Erythroblast (primary cell): ENCODE data around the gene SCN5A.
"Not testable (repeated sequence)": the region's sequence is repeated elsewhere in the genome, so short reads cannot be mapped to it uniquely, and the experiment has no call there.

Source experiments
- DNase-seq, 2 experiments: peaks; one replicate each; lab custom pipeline; 2025; lab: John Stamatoyannopoulos, UW
- GATA1 ChIP-seq: IDR thresholded peaks from 2 replicates; pipeline ENCODE4 v1.6.1; 2011; ENCODE audit warnings: low read depth, mild to moderate bottlenecking, control low read depth, low read length, moderate library complexity
- POLR2A ChIP-seq: IDR thresholded peaks from 2 replicates; pipeline ENCODE4 v1.6.1; 2011; ENCODE audit warnings: mild to moderate bottlenecking, low read length

SCN5A gene

DNA sequence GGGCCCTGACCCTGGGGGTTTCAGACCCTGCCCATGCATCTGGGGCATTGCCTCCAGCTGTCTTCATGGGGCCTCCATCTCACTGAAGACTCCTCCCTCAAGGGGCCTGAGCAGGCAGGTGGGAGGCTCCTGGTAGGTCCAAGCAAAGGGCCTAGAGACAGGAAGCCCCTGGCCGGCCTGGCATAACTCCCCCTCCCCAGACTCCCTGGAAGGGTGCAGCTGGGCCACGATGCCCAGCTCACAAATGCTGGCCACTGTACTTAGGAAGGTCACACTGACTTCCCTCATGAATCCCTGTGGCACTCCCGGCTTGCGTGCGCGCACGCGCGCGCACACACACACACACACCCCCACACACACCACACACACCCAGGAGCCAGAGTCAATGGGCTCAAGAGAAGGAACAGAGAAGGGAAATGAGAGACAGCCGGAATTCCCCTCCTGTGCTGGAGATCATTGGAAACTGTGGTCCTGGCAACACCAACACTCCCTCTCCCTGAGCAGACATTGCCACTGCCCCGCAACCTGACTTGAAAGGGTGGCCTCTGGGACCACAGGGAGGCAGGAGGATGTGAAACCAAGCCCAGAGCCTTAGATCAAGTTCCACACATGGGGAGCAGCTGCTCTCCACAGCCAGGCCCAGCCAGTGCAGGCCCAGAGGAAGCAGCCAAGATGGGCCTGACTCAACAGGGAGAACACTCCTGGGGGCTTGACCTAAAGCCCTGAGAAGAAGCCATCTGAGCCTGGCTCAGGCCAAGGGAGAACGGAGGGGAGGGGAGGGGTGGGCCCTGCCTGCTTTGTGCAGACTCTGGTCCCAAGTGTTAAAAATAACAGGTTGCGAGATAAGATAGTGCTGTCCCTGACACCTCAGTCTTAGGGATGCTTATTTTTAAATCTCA is 69.7 kb downstream of the SCN5A start:
- TF ChIP-seq GATA1, result no peak
- TF ChIP-seq POLR2A, result no peak
- DNase-seq, result no peak

DNA sequence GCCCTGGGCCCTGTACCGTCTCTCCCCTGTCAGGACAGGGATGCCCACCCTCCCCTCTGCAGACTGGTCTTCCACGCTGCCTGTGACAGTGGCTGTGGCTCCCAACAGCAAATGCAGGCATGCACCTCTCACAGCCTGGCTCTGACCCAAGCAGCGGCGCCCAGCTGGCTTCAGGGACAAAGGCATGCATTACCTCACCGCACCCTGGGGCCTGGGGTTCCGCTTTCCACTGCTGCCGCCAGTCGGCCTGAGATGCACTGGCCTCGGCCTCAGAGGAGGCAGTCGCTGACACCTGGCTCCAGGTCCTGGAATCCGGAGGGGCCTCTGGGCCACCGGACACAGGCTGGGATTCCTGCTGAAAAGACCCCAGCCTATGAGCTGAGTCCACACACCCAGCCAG is 70.3 kb downstream of the SCN5A start:
- TF ChIP-seq POLR2A (no peak), GATA1 (no peak)
- DNase-seq, result no peak

DNA sequence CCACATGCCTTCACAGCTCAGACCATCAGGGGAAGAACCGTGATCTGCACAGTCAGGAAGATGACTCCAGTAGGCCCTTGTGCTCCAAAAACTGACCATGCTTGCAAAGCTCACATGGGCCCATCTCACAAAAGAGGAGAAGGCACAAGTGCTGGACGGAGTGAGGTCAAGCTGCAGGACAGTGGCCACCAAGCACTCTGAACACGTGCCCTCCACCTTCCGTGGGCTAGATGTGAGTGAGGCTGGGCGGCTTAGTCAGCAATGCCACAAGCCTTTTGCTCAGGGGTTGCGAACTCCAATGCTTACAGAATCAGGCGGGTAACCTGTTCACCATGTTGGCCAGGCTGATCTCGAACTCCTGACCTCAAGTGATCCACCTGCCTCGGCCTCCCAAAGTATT is 70.9 kb downstream of the SCN5A start:
- no peak for DNase-seq
- TF ChIP-seq GATA1 (no peak), POLR2A (no peak)

DNA sequence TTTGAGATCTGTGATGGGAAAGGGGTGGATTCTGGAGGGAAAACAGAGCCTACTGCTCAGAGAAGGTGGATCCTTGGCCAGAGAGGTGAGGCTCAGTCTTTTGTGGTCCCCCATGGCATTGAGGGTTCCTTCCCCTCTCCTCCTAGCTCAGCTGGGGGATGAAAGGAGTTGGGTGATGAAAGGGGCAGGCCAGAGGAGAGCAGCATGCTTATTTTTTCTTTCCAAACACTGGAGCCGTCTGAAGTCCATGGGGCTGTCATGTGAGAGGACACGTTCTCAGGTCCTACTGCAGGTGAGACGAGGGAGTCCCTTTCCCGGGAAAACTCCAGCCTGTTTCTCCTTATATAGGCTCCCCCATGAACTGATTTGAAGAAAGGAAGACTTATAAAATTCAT is 71.4 kb downstream of the SCN5A start:
- no peak for TF ChIP-seq POLR2A
- no peak for TF ChIP-seq GATA1
- DNase-seq, result no peak

DNA sequence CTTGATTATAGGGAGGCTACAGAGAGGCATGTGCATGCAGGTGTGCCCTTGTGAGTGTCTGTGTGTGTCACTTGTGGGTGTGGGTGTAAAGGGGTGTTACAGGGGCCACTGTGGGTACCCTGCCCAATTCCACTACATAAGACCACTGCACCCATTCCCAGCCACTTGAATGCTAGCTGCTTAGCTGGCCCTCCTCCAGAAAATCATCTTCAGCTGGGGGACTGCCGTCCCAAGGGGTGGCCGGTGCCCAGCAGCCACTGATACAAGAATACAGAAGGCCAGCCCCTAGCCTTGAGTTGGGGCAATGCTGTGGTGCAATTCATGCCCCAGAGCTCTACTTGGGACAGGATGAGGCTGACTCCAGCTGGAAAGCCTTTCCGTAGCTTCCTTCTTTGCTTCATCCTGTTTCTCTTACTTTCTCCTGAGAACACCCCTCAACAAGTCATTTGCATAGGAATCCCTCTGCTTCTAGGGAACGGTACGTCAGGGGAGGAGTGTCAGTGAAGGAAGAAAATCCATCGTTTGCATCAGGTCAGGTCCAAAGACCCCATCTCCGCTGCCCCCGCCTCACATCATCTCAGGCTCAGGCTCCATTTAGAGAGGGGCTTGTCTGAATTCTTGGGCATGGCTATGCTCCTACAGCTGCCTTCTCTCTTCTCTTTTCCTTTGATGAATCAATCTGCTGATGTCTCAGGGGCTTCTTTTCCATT is 72.0 kb downstream of the SCN5A start:
- no peak for DNase-seq
- TF ChIP-seq POLR2A, result no peak

DNA sequence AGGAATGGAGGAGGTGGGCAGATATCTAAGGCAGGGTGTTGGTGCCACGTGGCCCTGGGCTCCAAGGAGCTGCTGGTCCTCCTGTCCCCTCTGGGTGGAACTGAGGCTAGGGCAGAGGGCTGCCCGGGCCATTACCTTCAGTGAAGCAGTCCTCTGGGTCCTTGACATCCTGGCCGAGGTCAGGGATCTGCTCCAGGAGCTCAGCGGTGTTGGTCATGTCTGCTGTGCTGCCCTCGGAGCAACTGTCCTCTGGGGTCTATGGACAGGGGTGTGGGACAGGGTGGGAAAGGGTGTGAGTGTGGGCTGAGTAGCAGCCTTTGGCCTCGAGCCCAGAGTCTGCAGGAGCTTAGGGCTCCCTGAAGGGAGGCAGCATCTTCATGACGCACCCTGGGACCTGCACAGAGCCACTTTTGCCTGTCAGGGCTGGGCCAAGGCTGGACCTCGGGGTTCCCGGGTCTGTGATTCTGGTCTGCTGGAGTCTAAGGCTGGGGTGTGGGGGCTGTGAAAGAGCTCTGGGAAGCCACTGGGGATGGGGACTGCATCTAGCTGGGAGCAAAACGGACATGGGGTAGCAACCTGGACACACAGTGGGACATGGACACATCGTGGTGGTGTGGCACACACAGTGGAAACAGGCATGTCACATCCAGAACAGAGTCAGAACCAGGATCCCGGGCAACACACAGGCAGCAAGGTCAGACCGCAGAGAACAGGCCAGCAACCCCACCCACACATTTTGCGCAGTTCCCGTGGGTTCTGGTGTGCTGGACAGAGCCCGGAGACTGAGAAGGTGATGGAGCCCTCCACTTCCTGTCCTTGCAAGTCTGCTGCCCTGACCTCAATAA is 72.7 kb downstream of the SCN5A start:
- TF ChIP-seq POLR2A (no peak), GATA1 (no peak)
- DNase-seq, result no peak

DNA sequence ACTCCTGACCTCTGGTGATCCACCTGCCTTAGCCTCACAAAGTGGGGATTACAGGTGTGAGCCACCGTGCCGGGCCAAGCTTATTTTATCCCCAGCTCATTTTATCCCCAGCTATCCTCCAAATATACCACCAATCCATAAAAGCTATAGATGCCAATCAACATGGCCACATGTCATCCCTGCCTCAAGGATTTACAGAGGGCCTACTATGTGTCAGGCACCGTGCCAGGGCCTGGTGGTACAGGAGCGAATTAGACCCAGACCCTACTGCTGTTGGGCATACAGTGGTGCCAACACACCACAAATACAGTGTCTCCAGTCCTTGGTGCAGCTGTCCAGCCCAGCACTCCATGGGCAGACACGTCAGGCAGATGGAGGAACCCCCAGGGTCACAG is 73.4 kb downstream of the SCN5A start:
- TF ChIP-seq GATA1 (no peak), POLR2A (no peak)
- no peak for DNase-seq

DNA sequence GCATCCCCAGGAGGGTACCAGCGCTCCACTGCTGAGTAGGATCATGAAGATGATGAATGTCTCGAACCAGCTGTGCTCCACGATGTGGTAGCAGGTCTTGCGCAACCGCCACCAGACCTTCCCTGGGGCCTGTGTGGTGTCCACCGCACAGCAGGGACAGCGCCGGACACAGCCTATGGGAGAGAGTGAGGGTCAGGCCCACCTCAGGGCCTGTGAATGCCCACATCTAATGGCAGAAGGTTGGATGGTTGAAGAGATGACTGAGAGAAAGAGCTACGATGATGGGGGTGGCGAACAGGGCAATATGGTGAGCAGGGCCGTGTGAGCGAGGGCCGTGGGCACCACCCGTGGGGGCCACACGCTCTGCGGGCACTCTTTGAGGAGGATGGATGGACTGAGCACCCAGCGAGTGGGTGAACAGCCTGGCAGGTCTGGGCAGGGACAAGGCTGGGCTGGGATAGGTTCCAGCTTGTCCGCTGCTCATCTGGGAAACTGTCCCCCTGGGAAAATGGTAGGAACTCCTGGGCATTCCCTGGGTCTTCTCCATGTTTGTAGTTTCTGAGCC is 74.1 kb downstream of the SCN5A start:
- DNase-seq, result no peak
- TF ChIP-seq POLR2A, result no peak
- TF ChIP-seq GATA1, result no peak

DNA sequence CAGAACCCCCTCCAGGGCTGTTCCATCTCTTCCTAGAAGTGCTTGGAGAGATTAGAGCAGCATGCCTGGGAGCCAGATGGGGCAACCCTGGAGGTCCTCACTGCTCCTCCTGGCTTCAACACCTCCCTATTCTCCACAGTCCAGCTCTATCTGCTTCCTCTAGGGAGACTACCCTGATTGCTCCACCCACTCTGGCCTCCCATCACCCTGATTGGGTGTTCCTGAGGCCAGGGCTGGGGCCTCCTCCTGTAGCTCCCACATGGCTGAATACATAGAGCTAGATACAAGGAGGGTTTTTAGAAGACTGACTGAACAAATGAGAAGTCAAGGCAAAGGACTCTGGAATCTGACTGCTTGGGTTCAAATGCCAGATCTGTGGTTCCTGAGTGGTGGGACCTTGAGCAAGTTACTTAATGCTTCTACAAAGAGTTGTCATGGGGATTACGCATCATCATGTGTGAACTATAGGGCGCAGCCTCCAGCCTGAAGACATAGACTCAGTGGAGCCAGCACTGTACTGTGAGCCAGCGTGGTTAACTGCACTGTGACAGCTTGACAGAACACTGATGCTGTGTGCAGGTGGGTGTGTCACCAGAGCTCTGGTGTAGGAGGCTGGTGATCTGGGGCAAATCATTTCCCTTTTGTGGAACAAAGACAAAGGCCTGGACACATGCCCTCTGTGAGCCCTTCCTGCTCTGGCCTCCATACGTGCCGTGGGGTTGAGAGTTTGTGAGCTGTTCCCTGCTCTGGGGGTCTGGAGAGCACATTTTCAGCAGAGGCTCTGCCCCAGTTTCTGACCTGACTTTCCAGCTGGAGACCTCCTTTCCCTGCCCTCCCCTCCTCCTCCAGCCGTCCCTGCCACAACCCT is 74.8 kb downstream of the SCN5A start:
- TF ChIP-seq POLR2A, result no peak
- TF ChIP-seq GATA1, result no peak
- no peak for DNase-seq

DNA sequence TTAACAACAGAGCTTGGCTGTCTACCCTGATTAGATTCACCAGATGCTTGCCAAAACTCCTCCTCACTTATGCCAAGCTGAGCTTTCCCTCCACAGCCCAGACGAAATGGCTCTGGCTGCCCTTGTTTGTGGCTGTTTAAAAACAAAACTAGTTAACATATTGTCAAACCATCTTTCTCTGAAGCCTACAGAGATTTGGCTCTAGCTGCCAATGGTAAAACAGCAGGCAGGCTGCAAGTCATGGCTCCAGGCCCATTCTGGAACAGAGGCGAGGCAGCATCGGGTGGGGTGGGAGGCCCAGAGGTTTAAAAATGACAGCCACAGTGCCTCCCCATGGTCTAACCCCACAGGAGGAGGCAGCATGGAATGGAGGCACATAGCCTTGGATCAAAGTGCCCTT is 75.9 kb downstream of the SCN5A start:
- no peak for DNase-seq
- TF ChIP-seq GATA1, result no peak
- TF ChIP-seq POLR2A, result no peak

DNA sequence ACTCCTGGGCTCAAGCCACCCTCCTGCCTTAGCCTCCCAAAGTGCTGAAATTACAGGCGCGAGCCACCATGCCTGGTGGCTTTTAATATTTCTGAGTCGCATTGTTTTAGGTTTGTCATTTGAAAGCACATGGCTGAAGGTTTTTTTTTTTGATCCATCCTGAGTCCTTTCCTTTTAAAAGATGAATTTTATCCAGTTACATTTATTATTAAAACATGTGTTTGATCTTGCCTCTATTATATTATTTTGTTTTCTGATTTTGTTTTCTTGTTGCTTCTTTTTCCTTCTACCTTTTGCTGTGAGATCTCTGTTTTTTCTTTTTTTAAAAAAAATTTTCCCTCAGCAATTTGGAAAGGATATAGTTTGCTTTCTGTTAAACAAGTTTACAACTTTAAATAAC is 76.4 kb downstream of the SCN5A start:
- TF ChIP-seq GATA1 (no peak), POLR2A (no peak)
- no peak for DNase-seq

DNA sequence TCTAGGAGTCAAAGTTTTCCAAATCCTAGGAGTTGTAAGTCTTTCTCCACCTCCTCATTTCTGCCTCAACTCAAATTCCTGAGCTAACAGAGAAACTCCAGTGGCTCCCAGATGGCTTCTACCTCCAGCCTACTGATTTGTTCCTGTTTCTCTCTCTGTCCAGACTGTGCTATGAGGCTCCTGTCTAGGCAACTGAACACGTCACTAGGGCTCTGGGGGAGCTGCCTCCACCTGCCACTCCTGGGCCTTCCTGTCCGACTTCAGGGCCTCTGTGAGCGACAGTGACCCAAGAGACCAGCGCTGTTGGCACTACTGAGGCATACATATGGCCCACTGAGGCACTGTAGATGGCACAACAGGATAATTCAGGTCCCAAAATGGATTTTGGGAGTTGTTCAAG is 82.0 kb downstream of the SCN5A start:
- no peak for TF ChIP-seq POLR2A
- TF ChIP-seq GATA1, result no peak
- DNase-seq, result no peak

DNA sequence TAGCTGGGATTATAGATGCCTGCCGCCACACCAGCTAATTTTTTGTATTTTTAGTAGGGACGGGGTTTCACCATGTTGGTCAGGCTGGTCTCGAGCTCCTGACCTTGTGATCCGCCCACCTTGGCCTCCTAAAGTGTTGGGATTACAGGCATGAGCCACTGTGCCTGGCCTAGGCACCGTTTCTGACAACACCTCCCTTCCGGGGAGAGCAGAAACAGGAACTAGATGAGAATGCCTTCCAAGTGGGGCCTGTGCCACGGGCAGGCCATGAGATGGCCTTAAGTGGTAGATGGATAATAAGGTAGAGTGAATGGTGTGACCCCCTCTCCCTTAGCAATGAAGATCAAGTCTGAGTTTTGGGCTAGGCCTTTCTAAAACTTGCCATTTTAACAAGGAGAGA is 82.7 kb downstream of the SCN5A start:
- DNase-seq, result not testable (repeated sequence)
